Caco-2 (cell line): ENCODE data around the gene CNDP2. TPM values are rescaled to one million over a fixed set of nuclear protein-coding genes. Genes with fewer than 3 reads are reported as not detected.
A peak's percentile ranks its signal among the peaks of the same experiment; 100 is the strongest.

Experiments used
- BruUV-seq: library from RNA; stranded (reverse); fragments of 400-500 nt; replicated peaks from 2 replicates; lab custom pipeline; 2021; lab: Mats Ljungman, UMichigan
- CTCF ChIA-PET: fragments of 300-600 bp; sonication (Branson Sonifier 250); formaldehyde crosslinking; loops from one replicate; lab custom pipeline; 2022; ENCODE audit warnings: antibody characterized with exemption; lab: Charles Lee
- POLR2A ChIA-PET: fragments of 300-600 bp; sonication (Branson Sonifier 250); formaldehyde crosslinking; loops from one replicate; lab custom pipeline; 2022; ENCODE audit warnings: antibody characterized with exemption; lab: Charles Lee
- DNase-seq, 2 experiments: peaks; one replicate each; pipeline versions ENCODE4 v3.0.0 to v3.0.0-alpha.2; 2020 to 2022
- H3K27me3 ChIP-seq: replicated peaks from 2 replicates; pipeline ENCODE4 v1.6.0; 2011; ENCODE audit warnings: low read length; ENCODE audit not compliant: control insufficient read depth, insufficient read depth
- H3K36me3 ChIP-seq: 2 replicates; pipeline ENCODE4 v1.5.1; 2011; ENCODE audit warnings: low read length; ENCODE audit not compliant: control insufficient read depth, insufficient read depth
- H3K4me1 ChIP-seq: fragments of 250-450 bp; sonication (Bioruptor Pico); 2 replicates; pipeline ENCODE4 v1.5.1; 2020; ENCODE audit warnings: mild to moderate bottlenecking
- H3K4me3 ChIP-seq: 2 replicates; pipeline ENCODE4 v1.5.1; 2011; ENCODE audit warnings: low read depth, mild to moderate bottlenecking, control low read depth, low read length
- H3K9me3 ChIP-seq: fragments of 250-450 bp; sonication (Bioruptor Pico); 2 replicates; pipeline ENCODE4 v1.5.1; 2020; ENCODE audit warnings: mild to moderate bottlenecking, moderate library complexity
- H3K27ac Mint-ChIP-seq: one replicate; pipeline ENCODE4 v1.8.0; 2022; ENCODE audit warnings: mixed read lengths; ENCODE audit not compliant: unreplicated experiment
- H3K27me3 Mint-ChIP-seq: one replicate; pipeline ENCODE4 v1.8.0; 2022; ENCODE audit warnings: mixed read lengths; ENCODE audit not compliant: insufficient read depth, unreplicated experiment
- H3K36me3 Mint-ChIP-seq: one replicate; pipeline ENCODE4 v1.8.0; 2022; ENCODE audit warnings: mild to moderate bottlenecking, mixed read lengths; ENCODE audit not compliant: insufficient read depth, unreplicated experiment
- H3K4me1 Mint-ChIP-seq: one replicate; pipeline ENCODE4 v1.8.0; 2022; ENCODE audit warnings: low read depth, mixed read lengths; ENCODE audit not compliant: unreplicated experiment
- H3K4me3 Mint-ChIP-seq: one replicate; pipeline ENCODE4 v1.8.0; 2022; ENCODE audit warnings: mild to moderate bottlenecking, moderate library complexity, mixed read lengths; ENCODE audit not compliant: unreplicated experiment
- H3K9me3 Mint-ChIP-seq: one replicate; pipeline ENCODE4 v1.8.0; 2022; ENCODE audit warnings: mixed read lengths; ENCODE audit not compliant: unreplicated experiment
- CTCF ChIP-seq, 2 experiments: fragments of 200-600 bp in 1 of 2; IDR thresholded peaks; 1 replicate in 1 of 2; 2 replicates in 1 of 2; pipeline versions ENCODE4 v1.5.1 to v1.8.0; 2011 to 2022; ENCODE audit warnings: antibody characterized with exemption in 1 of 2, control low read depth in 1 of 2, inconsistent platforms in 1 of 2, low read depth in 1 of 2, low read length in 1 of 2, mild to moderate bottlenecking in 1 of 2, moderate library complexity in 1 of 2; ENCODE audit not compliant: insufficient read depth in 1 of 2, severe bottlenecking in 1 of 2, unreplicated experiment in 1 of 2
- intact Hi-C: fragments of 100-400 bp; cut with micrococcal nuclease; formaldehyde crosslinking; loops from one replicate; pipeline ENCODE4 v1.10.0; 2022; ENCODE audit not compliant: unreplicated experiment
- total RNA-seq: library from RNA; stranded (reverse); gene quantifications from 2 replicates; pipeline ENCODE4 v1.2.3, GENCODE V29; 2022

Gene CNDP2
- total RNA-seq, 1 experiment from 2014 or later: 113 TPM

DNA sequence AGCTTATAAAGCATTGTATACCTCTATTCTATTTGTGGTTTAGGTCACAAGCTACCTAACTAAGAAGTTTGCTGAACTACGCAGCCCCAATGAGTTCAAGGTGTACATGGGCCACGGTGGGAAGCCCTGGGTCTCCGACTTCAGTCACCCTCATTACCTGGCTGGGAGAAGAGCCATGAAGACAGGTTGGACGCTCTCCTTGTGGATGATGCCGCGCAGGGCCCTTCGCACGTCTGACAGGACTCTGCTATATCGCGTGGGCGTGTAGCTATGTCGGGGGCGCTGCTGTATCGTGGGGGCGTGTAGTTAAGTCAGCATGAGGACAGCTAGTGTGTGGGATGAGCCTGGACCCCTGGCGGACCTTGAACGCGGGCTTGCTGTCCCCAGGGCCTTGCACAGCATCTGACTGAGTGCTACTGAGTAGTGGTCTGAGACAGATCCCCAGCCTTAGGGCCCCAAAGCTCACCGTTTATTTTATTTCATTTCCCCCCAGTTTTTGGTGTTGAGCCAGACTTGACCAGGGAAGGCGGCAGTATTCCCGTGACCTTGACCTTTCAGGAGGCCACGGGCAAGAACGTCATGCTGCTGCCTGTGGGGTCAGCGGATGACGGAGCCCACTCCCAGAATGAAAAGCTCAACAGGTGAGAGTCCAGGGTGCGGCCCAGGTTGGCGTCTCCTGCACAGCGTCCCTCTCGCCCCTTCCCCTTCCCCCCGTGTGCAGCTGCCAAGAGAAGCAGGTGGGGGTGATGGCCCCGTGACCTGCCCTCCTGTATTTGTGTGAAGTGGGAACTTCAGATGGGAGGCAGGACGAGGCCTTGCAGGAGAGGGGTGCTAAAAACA, 22.5 kb downstream of the CNDP2 start:
- H3K36me3 ChIP-seq: no peaks in the 10 kb centered on the region; the same call in 1 of the 2 replicates
- intact Hi-C loops: no loop called here
- no peaks in the 10 kb centered on the region for H3K27me3 Mint-ChIP-seq
- H3K4me1 ChIP-seq: peaks cover 33% of the 10 kb centered on the region
- no peak overlapping the region for H3K4me3 ChIP-seq
- no peak overlapping the region for H3K4me3 Mint-ChIP-seq
- peaks cover 6% of the 10 kb centered on the region for H3K4me1 Mint-ChIP-seq
- no peak for DNase-seq
- ChIA-PET CTCF (no interaction called here), POLR2A (interaction anchor here (1.9 kb wide), 1 partner anchor 23 kb away, joined by 6 read pairs; the partner anchor contains the start of gene CNDP2)
- no peak for TF ChIP-seq CTCF (IDR thresholded peaks at IDR 0.05; ENCODE audit: insufficient read depth in 1 of 2, low read depth in 1 of 2, low read length in 1 of 2, severe bottlenecking in 1 of 2, unreplicated experiment in 1 of 2)
- H3K9me3 Mint-ChIP-seq: no peaks in the 10 kb centered on the region
- no TSS peak for BruUV-seq
- peaks cover 31% of the 10 kb centered on the region for H3K36me3 Mint-ChIP-seq
- H3K9me3 ChIP-seq: no peaks in the 10 kb centered on the region
- no peaks in the 10 kb centered on the region for H3K27me3 ChIP-seq
- no peak overlapping the region for H3K27ac Mint-ChIP-seq

- no peak overlapping the region for H3K4me3 Mint-ChIP-seq
- H3K9me3 Mint-ChIP-seq: no peaks in the 10 kb centered on the region
- ChIA-PET CTCF (no interaction called here), POLR2A (interaction anchor here (1.3 kb wide), 1 partner anchor 23 kb away, joined by 3 read pairs; the partner anchor contains the start of gene CNDP2)
- H3K4me1 ChIP-seq: peaks cover 33% of the 10 kb centered on the region
- H3K27me3 ChIP-seq: no peaks in the 10 kb centered on the region
- DNase-seq: no peak
- intact Hi-C loops: no loop called here
- no peak overlapping the region for H3K4me3 ChIP-seq
- H3K36me3 Mint-ChIP-seq: peaks cover 30% of the 10 kb centered on the region
- H3K9me3 ChIP-seq: no peaks in the 10 kb centered on the region
- H3K4me1 Mint-ChIP-seq: peaks cover 6% of the 10 kb centered on the region
- no peaks in the 10 kb centered on the region; the same call in 1 of the 2 replicates for H3K36me3 ChIP-seq
- no peak for TF ChIP-seq CTCF (IDR thresholded peaks at IDR 0.05; ENCODE audit: insufficient read depth in 1 of 2, low read depth in 1 of 2, low read length in 1 of 2, severe bottlenecking in 1 of 2, unreplicated experiment in 1 of 2)
- no TSS peak for BruUV-seq
- no peaks in the 10 kb centered on the region for H3K27me3 Mint-ChIP-seq
- no peak overlapping the region for H3K27ac Mint-ChIP-seq
Measured at GRCh38 chr18:74519320-74520095, 23.3 kb downstream of the CNDP2 start.

DNA sequence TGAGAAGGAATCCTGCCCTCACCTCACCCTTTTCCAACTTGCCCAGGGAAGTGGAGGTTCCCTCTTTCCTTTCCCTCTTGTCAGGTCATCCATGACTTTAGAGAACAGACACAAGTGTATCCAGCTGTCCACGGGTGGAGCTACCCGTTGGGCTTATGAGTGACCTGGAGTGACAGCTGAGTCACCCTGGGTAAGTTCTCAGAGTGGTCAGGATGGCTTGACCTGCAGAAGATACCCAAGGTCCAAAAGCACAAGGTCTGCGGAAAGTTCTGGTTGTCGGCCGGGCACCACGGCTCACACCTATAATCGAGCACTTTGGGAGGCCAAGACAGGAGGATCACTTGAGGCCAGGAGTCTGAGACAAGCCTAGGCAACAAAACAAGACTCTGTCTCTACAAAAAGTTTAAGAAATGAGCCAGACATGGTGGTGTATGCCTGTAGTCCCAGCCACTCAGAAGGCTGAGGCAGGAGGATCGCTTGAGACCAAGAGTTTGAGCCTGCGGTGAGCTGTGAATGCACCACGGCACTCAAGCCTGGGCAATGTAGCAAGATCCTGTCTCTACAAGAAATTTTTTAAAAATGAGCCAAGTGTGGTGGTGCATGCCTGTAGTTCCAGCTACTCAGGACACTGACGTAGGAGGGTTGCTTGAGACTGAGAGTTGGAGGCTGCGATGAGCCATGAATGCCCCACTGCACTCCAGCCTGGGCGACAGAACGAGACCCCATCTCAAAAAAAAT, 24.1 kb downstream of the CNDP2 start:
- Mint-ChIP-seq H3K9me3 (no peaks in the 10 kb centered on the region), H3K27me3 (no peaks in the 10 kb centered on the region), H3K4me3 (no peak overlapping the region), H3K27ac (no peak overlapping the region), H3K4me1 (peaks cover 6% of the 10 kb centered on the region), H3K36me3 (peaks cover 24% of the 10 kb centered on the region)
- DNase-seq: no peak
- Histone ChIP-seq H3K4me1 (peaks cover 28% of the 10 kb centered on the region), H3K4me3 (no peak overlapping the region), H3K9me3 (no peaks in the 10 kb centered on the region), H3K36me3 (no peaks in the 10 kb centered on the region; the same call in 1 of the 2 replicates), H3K27me3 (no peaks in the 10 kb centered on the region)
- ChIA-PET POLR2A (interaction anchor here (1.3 kb wide), 1 partner anchor 24 kb away, joined by 3 read pairs; the partner anchor contains the start of gene CNDP2), CTCF (no interaction called here)
- no peak for TF ChIP-seq CTCF (IDR thresholded peaks at IDR 0.05; ENCODE audit: insufficient read depth in 1 of 2, low read depth in 1 of 2, low read length in 1 of 2, severe bottlenecking in 1 of 2, unreplicated experiment in 1 of 2)
- BruUV-seq: TSS peak; percentile 88
- intact Hi-C loops: no loop called here
